Measurements from ENCODE around the gene GALNT6. TPM values are rescaled to one million over a fixed set of nuclear protein-coding genes. Genes with fewer than 3 reads are reported as not detected.

Gene GALNT6
- total RNA-seq, 1 experiment from 2014 or later: 6.5 TPM

DNA sequence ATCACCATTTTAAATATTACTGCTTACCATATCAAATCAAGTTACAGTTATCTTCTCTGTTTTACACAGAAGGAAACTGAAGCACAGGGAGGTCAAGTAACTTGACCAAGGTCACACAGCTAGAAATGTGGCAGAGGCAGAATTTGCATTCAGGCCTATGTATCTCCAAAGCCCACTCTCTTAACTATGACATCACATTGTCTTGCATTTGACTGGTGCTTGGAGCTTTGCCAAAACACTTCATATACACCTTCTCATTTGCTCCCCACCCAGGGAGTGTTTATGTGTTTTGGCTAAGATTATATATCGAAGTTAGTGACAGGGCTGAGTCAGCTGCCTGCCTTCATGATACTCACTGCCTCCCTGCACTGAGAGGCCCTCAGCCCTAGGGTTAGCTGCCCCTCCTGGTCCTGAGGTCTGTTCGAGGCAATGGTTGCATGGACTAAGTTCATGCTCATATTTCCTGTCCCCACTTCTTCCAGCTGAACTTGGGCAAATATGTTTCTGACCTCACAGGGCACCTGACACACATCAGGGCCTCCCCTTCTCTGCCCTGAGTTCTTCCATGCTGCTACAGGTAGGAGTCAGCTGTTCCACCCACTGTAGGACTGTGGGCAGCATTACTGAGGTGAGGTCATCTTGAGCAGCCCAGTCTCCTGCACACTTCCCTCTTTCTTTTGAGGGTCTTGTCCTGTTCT lies 1.8 kb downstream of the GALNT6 start:
- no TSS peak for BruUV-seq (replicated peaks)

DNA sequence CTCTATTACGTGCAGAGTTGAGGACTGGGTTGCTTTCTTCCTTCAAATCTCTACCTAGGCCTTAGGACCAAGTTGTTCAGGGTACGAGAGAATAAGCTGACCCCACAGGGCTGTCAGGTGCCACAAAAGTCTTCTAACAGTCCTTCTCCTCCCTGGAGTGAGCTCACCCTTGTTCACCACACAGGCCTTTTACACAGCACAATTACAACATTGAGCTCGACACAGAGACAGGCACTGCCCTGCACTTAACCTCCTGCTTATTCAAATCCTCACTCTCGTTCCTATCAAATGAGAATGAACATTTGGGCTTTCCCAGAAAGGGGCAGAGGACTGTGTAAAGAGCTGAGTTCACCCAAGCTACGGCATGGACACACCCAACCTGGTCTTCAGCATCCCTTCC lies 2.4 kb downstream of the GALNT6 start:
- TF ChIP-seq POLR2AphosphoS5 (IDR thresholded peaks at IDR 0.05; ENCODE audit: low read depth, low read length) (no peak), SIN3A (IDR thresholded peaks at IDR 0.05; ENCODE audit: borderline replicate concordance, insufficient read depth, low read depth, low read length) (no peak), TCF7L2 (IDR thresholded peaks at IDR 0.05; ENCODE audit: low read depth, low read length) (no peak)
- TF ChIP-seq, protein P1, sequence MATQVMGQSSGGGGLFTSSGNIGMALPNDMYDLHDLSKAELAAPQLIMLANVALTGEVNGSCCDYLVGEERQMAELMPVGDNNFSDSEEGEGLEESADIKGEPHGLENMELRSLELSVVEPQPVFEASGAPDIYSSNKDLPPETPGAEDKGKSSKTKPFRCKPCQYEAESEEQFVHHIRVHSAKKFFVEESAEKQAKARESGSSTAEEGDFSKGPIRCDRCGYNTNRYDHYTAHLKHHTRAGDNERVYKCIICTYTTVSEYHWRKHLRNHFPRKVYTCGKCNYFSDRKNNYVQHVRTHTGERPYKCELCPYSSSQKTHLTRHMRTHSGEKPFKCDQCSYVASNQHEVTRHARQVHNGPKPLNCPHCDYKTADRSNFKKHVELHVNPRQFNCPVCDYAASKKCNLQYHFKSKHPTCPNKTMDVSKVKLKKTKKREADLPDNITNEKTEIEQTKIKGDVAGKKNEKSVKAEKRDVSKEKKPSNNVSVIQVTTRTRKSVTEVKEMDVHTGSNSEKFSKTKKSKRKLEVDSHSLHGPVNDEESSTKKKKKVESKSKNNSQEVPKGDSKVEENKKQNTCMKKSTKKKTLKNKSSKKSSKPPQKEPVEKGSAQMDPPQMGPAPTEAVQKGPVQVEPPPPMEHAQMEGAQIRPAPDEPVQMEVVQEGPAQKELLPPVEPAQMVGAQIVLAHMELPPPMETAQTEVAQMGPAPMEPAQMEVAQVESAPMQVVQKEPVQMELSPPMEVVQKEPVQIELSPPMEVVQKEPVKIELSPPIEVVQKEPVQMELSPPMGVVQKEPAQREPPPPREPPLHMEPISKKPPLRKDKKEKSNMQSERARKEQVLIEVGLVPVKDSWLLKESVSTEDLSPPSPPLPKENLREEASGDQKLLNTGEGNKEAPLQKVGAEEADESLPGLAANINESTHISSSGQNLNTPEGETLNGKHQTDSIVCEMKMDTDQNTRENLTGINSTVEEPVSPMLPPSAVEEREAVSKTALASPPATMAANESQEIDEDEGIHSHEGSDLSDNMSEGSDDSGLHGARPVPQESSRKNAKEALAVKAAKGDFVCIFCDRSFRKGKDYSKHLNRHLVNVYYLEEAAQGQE (IDR thresholded peaks at IDR 0.05; ENCODE audit: insufficient read depth in 1 of 2, low read depth in 2 of 2, low read length in 1 of 2): no peak
- TF ChIP-seq, protein P2, sequence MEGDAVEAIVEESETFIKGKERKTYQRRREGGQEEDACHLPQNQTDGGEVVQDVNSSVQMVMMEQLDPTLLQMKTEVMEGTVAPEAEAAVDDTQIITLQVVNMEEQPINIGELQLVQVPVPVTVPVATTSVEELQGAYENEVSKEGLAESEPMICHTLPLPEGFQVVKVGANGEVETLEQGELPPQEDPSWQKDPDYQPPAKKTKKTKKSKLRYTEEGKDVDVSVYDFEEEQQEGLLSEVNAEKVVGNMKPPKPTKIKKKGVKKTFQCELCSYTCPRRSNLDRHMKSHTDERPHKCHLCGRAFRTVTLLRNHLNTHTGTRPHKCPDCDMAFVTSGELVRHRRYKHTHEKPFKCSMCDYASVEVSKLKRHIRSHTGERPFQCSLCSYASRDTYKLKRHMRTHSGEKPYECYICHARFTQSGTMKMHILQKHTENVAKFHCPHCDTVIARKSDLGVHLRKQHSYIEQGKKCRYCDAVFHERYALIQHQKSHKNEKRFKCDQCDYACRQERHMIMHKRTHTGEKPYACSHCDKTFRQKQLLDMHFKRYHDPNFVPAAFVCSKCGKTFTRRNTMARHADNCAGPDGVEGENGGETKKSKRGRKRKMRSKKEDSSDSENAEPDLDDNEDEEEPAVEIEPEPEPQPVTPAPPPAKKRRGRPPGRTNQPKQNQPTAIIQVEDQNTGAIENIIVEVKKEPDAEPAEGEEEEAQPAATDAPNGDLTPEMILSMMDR (IDR thresholded peaks at IDR 0.05): no peak
- POLR2A ChIA-PET: interaction anchor here (0.5 to 0.6 kb wide), 2 partner anchors 11 to 615 kb away, joined by 3 to 6 read pairs; no protein-coding TSS in a partner anchor
- Histone ChIP-seq H3K4me1 (ENCODE audit: control insufficient read depth, insufficient read depth, low read length) (peaks cover 6% of the 10 kb centered on the region; the same call in 1 of the 2 replicates), H3K27ac (ENCODE audit: low read length) (no peak overlapping the region), H3K27me3 (ENCODE audit: control insufficient read depth, insufficient read depth, low read length) (no peaks in the 10 kb centered on the region), H3K9me3 (ENCODE audit: control insufficient read depth, insufficient read depth, low read depth, low read length) (no peaks in the 10 kb centered on the region), H3K36me3 (ENCODE audit: control insufficient read depth, insufficient read depth, low read length) (peaks cover 3% of the 10 kb centered on the region; the same call in 1 of the 2 replicates), H3K4me3 (ENCODE audit: low read depth in 2 of 2, low read length in 2 of 2) (no peak overlapping the region)
- in situ Hi-C loops (cut with HindIII; ENCODE audit: low pct_unique_long_range_greater_than_20kb, low sequenced_read_pairs): no loop called here
- intact Hi-C loops (cut with micrococcal nuclease; ENCODE audit: unreplicated experiment): no loop called here
- DNase-seq (ENCODE audit: low read depth, low spot score) (no peak), ATAC-seq (no peak)
- CTCF ChIA-PET: no interaction called here
- BruUV-seq (replicated peaks): no TSS peak

More for the DNA sequence above, 1.8 kb downstream of the GALNT6 start:
- Histone ChIP-seq H3K27me3 (ENCODE audit: control insufficient read depth, insufficient read depth, low read length) (no peaks in the 10 kb centered on the region), H3K4me3 (ENCODE audit: low read depth in 2 of 2, low read length in 2 of 2) (no peak overlapping the region), H3K4me1 (ENCODE audit: control insufficient read depth, insufficient read depth, low read length) (peaks cover 6% of the 10 kb centered on the region; the same call in 1 of the 2 replicates), H3K9me3 (ENCODE audit: control insufficient read depth, insufficient read depth, low read depth, low read length) (no peaks in the 10 kb centered on the region), H3K36me3 (ENCODE audit: control insufficient read depth, insufficient read depth, low read length) (peaks cover 3% of the 10 kb centered on the region; the same call in 1 of the 2 replicates), H3K27ac (ENCODE audit: low read length) (no peak overlapping the region)
- in situ Hi-C loops (cut with HindIII; ENCODE audit: low pct_unique_long_range_greater_than_20kb, low sequenced_read_pairs): no loop called here
- DNase-seq (ENCODE audit: low read depth, low spot score) (no peak), ATAC-seq (no peak)
- CTCF ChIA-PET: no interaction called here
- POLR2A ChIA-PET: interaction anchor here (0.6 kb wide), 1 partner anchor 616 kb away, joined by 3 read pairs; no protein-coding TSS in a partner anchor
- TF ChIP-seq TCF7L2 (IDR thresholded peaks at IDR 0.05; ENCODE audit: low read depth, low read length): no peak
- no peak for TF ChIP-seq POLR2AphosphoS5 (IDR thresholded peaks at IDR 0.05; ENCODE audit: low read depth, low read length)
- TF ChIP-seq, protein P1 (IDR thresholded peaks at IDR 0.05; ENCODE audit: insufficient read depth in 1 of 2, low read depth in 2 of 2, low read length in 1 of 2): no peak
- TF ChIP-seq, protein P2 (IDR thresholded peaks at IDR 0.05): no peak
- TF ChIP-seq SIN3A (IDR thresholded peaks at IDR 0.05; ENCODE audit: borderline replicate concordance, insufficient read depth, low read depth, low read length): no peak
- intact Hi-C loops (cut with micrococcal nuclease; ENCODE audit: unreplicated experiment): no loop called here

All from Panc1 (cell line).